RWPE2 (cell line): Measurements from ENCODE around the gene REC8.
A peak's percentile ranks its signal among the peaks of the same experiment; 100 is the strongest.
"Not testable (repeated sequence)": the region's sequence is repeated elsewhere in the genome, so short reads cannot be mapped to it uniquely, and the experiment has no call there.

ENCODE experiments used
- ATAC-seq: fragments of 200-7000 bp; cut with Tn5 transposase; 3 replicates; pipeline ENCODE4 v1.9.1; 2021; ENCODE audit warnings: low read depth
- DNase-seq: peaks from one replicate; pipeline ENCODE4 v3.0.0-alpha.2; 2020; ENCODE audit warnings: low spot score
- H3K27ac ChIP-seq: fragments of 450-650 bp; 2 replicates; pipeline ENCODE4 v1.5.1; 2017; ENCODE audit warnings: mild to moderate bottlenecking; ENCODE audit not compliant: poor library complexity, severe bottlenecking
- H3K27me3 ChIP-seq: fragments of 250-450 bp; sonication (Bioruptor Pico); 2 replicates; pipeline ENCODE4 v1.5.1; 2021; ENCODE audit warnings: mild to moderate bottlenecking, moderate library complexity; ENCODE audit not compliant: insufficient read depth, poor library complexity, severe bottlenecking
- H3K36me3 ChIP-seq: fragments of 250-450 bp; sonication (Bioruptor Pico); 2 replicates; pipeline ENCODE4 v1.5.1; 2020; ENCODE audit warnings: low read depth, mild to moderate bottlenecking, moderate library complexity
- H3K4me1 ChIP-seq: fragments of 250-450 bp; sonication (Bioruptor Pico); 2 replicates; pipeline ENCODE4 v1.5.1; 2021; ENCODE audit warnings: mild to moderate bottlenecking, moderate library complexity; ENCODE audit not compliant: insufficient read depth, poor library complexity, severe bottlenecking
- H3K4me3 ChIP-seq: fragments of 250-450 bp; sonication (Bioruptor Pico); 2 replicates; pipeline ENCODE4 v1.5.1; 2021; ENCODE audit warnings: mild to moderate bottlenecking, moderate library complexity; ENCODE audit not compliant: severe bottlenecking
- H3K9me3 ChIP-seq: fragments of 250-450 bp; sonication (Bioruptor Pico); 2 replicates; pipeline ENCODE4 v1.5.1; 2021; ENCODE audit warnings: mild to moderate bottlenecking, moderate library complexity; ENCODE audit not compliant: severe bottlenecking
- CTCF ChIP-seq: fragments of 450-650 bp; IDR thresholded peaks from one replicate; pipeline ENCODE4 v1.5.1; 2017; ENCODE audit warnings: mild to moderate bottlenecking, moderate library complexity; ENCODE audit not compliant: poor library complexity, severe bottlenecking

REC8 gene

GRCh38 chr14:24198814-24199524 is 27.1 kb downstream of the REC8 start:
- no peak for DNase-seq
- H3K9me3 ChIP-seq = no peaks in the 10 kb centered on the region
- H3K27ac ChIP-seq = no peak overlapping the region
- no peak for TF ChIP-seq CTCF
- ATAC-seq = no peak
- no peak overlapping the region for H3K4me3 ChIP-seq
- H3K4me1 ChIP-seq = peaks cover 9% of the 10 kb centered on the region
- no peaks in the 10 kb centered on the region for H3K27me3 ChIP-seq
- peaks cover 40% of the 10 kb centered on the region for H3K36me3 ChIP-seq

- not testable (repeated sequence) for DNase-seq, ATAC-seq, H3K9me3 ChIP-seq, H3K27ac ChIP-seq, H3K4me3 ChIP-seq, H3K27me3 ChIP-seq, H3K4me1 ChIP-seq
- H3K36me3 ChIP-seq = peaks cover 61% of the 10 kb centered on the region
Observed at GRCh38 chr14:24202538-24202937, 30.7 kb downstream of the REC8 start.

GRCh38 chr14:24203249-24203886 is 31.5 kb downstream of the REC8 start:
- not testable (repeated sequence) for H3K4me3 ChIP-seq, H3K4me1 ChIP-seq, H3K9me3 ChIP-seq, H3K27ac ChIP-seq, H3K27me3 ChIP-seq, ATAC-seq, DNase-seq
- H3K36me3 ChIP-seq = peaks cover 70% of the 10 kb centered on the region

GRCh38 chr14:24204163-24205146 is 32.6 kb downstream of the REC8 start:
- H3K27ac ChIP-seq = no peak overlapping the region
- no peak overlapping the region for H3K4me3 ChIP-seq
- no peak for DNase-seq
- peak; percentile 31; the same call in 2 of the 3 replicates for ATAC-seq
- no peaks in the 10 kb centered on the region for H3K4me1 ChIP-seq
- no peaks in the 10 kb centered on the region for H3K9me3 ChIP-seq
- TF ChIP-seq CTCF = no peak
- peaks cover 75% of the 10 kb centered on the region for H3K36me3 ChIP-seq
- H3K27me3 ChIP-seq = no peaks in the 10 kb centered on the region

- Histone ChIP-seq H3K36me3 (peaks cover 81% of the 10 kb centered on the region), H3K27me3 (no peaks in the 10 kb centered on the region), H3K27ac (no peak overlapping the region), H3K4me1 (no peaks in the 10 kb centered on the region), H3K9me3 (no peaks in the 10 kb centered on the region), H3K4me3 (no peak overlapping the region)
- DNase-seq = no peak
- no peak for TF ChIP-seq CTCF
- no peak for ATAC-seq
Observed at GRCh38 chr14:24206260-24207103, 34.6 kb downstream of the REC8 start.
